ENCODE data around the gene DOCK1.
"Not testable (repeated sequence)": the region's sequence is repeated elsewhere in the genome, so short reads cannot be mapped to it uniquely, and the experiment has no call there.

DOCK1 gene

GRCh38 chr10:127283576-127283975, 378.3 kb downstream of the DOCK1 start:
- in situ Hi-C loops (cut with HindIII; ENCODE audit: low sequenced_read_pairs): no loop called here
- TF ChIP-seq, protein P1, sequence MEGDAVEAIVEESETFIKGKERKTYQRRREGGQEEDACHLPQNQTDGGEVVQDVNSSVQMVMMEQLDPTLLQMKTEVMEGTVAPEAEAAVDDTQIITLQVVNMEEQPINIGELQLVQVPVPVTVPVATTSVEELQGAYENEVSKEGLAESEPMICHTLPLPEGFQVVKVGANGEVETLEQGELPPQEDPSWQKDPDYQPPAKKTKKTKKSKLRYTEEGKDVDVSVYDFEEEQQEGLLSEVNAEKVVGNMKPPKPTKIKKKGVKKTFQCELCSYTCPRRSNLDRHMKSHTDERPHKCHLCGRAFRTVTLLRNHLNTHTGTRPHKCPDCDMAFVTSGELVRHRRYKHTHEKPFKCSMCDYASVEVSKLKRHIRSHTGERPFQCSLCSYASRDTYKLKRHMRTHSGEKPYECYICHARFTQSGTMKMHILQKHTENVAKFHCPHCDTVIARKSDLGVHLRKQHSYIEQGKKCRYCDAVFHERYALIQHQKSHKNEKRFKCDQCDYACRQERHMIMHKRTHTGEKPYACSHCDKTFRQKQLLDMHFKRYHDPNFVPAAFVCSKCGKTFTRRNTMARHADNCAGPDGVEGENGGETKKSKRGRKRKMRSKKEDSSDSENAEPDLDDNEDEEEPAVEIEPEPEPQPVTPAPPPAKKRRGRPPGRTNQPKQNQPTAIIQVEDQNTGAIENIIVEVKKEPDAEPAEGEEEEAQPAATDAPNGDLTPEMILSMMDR (IDR thresholded peaks at IDR 0.05; ENCODE audit: low read depth, low read length): no peak
- DNase-seq (ENCODE audit: low read depth, low spot score): no peak

GRCh38 chr10:127290850-127291249, 385.6 kb downstream of the DOCK1 start:
- no peak for DNase-seq (ENCODE audit: low read depth, low spot score)
- no peak overlapping the region for H3K4me3 ChIP-seq (ENCODE audit: low read depth, low read length)
- in situ Hi-C loops (cut with HindIII; ENCODE audit: low sequenced_read_pairs): no loop called here
- TF ChIP-seq, protein P1 (IDR thresholded peaks at IDR 0.05; ENCODE audit: low read depth, low read length): no peak

More at GRCh38 chr10:127283576-127283975, 378.3 kb downstream of the DOCK1 start:
- H3K4me3 ChIP-seq (ENCODE audit: low read depth, low read length): no peak overlapping the region

- in situ Hi-C loops (cut with HindIII; ENCODE audit: low sequenced_read_pairs): no loop called here
- DNase-seq (ENCODE audit: low read depth, low spot score): no peak
- TF ChIP-seq, protein P1 (IDR thresholded peaks at IDR 0.05; ENCODE audit: low read depth, low read length): no peak
- no peak overlapping the region for H3K4me3 ChIP-seq (ENCODE audit: low read depth, low read length)
These were observed 386.1 kb downstream of the DOCK1 start for GRCh38 chr10:127291329-127291728.

- no peak overlapping the region for H3K4me3 ChIP-seq (ENCODE audit: low read depth, low read length)
- in situ Hi-C loops (cut with HindIII; ENCODE audit: low sequenced_read_pairs): no loop called here
- TF ChIP-seq, protein P1 (IDR thresholded peaks at IDR 0.05; ENCODE audit: low read depth, low read length): no peak
- DNase-seq (ENCODE audit: low read depth, low spot score): no peak
These were observed 387.7 kb downstream of the DOCK1 start for GRCh38 chr10:127292888-127293287.

DNA sequence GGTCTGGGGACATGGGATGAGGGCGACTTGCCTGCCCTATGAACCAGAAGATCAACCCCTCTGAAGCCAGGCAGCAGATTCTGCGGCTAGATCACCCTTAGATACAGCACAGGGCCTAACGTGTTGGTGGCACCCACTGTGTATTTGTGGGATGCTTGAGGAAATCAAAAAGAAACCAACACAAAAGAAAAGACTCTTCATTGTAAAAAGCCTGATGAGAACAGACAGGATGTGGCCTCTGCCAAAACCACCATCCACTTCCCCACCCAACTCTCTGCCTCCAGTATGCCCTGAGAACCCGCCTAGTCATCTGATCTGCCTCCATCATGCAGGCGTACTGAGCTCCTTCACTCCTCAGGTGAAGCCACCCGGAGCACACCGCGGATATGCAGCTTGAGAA, 388.4 kb downstream of the DOCK1 start:
- no peak for DNase-seq (ENCODE audit: low read depth, low spot score)
- H3K4me3 ChIP-seq (ENCODE audit: low read depth, low read length): no peak overlapping the region
- in situ Hi-C loops (cut with HindIII; ENCODE audit: low sequenced_read_pairs): no loop called here
- TF ChIP-seq, protein P1 (IDR thresholded peaks at IDR 0.05; ENCODE audit: low read depth, low read length): no peak

DNA sequence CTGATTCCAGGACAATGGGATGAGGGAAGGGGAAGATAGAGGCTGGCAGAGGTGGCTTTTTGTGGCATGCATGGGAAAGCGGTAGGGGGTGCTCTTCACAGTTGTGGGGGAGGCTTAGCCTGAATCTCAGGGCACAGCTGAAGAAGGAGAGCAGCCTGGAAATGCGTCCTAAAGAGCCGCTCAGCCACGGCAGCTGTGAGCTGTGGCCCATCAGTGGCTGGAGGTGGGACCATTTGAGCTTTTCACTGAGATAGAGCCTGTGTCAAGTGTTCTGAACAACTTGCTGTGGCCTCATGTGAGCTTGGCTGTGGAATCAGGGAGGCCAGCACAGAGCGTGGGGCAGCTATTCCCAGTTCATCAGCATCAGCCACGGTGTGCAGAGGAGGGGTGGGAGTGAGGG, 391.5 kb downstream of the DOCK1 start:
- no peak overlapping the region for H3K4me3 ChIP-seq (ENCODE audit: low read depth, low read length)
- in situ Hi-C loops (cut with HindIII; ENCODE audit: low sequenced_read_pairs): no loop called here
- TF ChIP-seq, protein P1 (IDR thresholded peaks at IDR 0.05; ENCODE audit: low read depth, low read length): no peak
- DNase-seq (ENCODE audit: low read depth, low spot score): no peak

- in situ Hi-C loops (cut with HindIII; ENCODE audit: low sequenced_read_pairs): no loop called here
- DNase-seq (ENCODE audit: low read depth, low spot score): no peak
- TF ChIP-seq, protein P1 (IDR thresholded peaks at IDR 0.05; ENCODE audit: low read depth, low read length): no peak
- H3K4me3 ChIP-seq (ENCODE audit: low read depth, low read length): no peak overlapping the region
These were observed 393.2 kb downstream of the DOCK1 start for GRCh38 chr10:127298381-127298780.

DNA sequence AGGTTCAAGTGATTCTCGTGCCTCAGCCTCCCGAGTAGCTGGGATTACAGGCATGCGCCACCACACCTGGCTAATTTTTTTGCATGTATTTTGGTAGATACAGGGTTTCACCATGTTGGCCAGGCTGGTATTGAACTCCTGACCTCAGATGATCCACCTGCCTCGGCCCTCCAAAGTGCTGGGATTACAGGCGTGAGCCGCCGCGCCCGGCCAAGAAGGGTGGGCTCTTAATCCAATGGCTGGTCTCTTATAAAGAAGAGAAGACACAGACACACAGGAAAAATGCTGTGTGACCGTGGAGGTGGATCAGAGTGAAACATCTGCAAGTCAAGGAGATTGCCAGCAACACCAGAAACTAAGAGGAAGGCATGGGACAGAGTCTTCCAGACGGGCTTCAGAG, 394.0 kb downstream of the DOCK1 start:
- DNase-seq (ENCODE audit: low read depth, low spot score): not testable (repeated sequence)

More for the DNA sequence above, 394.0 kb downstream of the DOCK1 start:
- H3K4me3 ChIP-seq (ENCODE audit: low read depth, low read length); in situ Hi-C loops (cut with HindIII; ENCODE audit: low sequenced_read_pairs): not testable (repeated sequence)
